HCT116 (cell line): ENCODE results near the gene HOXC4.

ENCODE experiments used
- CTCF ChIP-seq, 3 experiments: fragments of 200-600 bp in 1 of 3; sonication (generic) in 1 of 3; IDR thresholded peaks in 2 of 3; conservative IDR thresholded peaks in 1 of 3; 2 replicates each; pipeline ENCODE4 v1.5.1; 2012 to 2017; ENCODE audit warnings: low read depth in 2 of 3, low read length in 2 of 3, antibody characterized with exemption in 1 of 3, borderline replicate concordance in 1 of 3, control low read depth in 1 of 3, mild to moderate bottlenecking in 1 of 3, mixed read lengths in 1 of 3, mixed run types in 1 of 3, moderate library complexity in 1 of 3; ENCODE audit not compliant: insufficient read depth in 1 of 3
- MAX ChIP-seq: IDR thresholded peaks from 2 replicates; pipeline ENCODE4 v1.6.1; 2012
- SIN3A ChIP-seq: IDR thresholded peaks from 2 replicates; pipeline ENCODE4 v1.6.1; 2012; ENCODE audit warnings: low read depth

- TF ChIP-seq CTCF (IDR thresholded peaks at IDR 0.05 in 2 of 3, conservative IDR thresholded peaks at IDR 0.05 in 1 of 3; ENCODE audit: borderline replicate concordance in 1 of 3, insufficient read depth in 1 of 3, low read depth in 2 of 3, low read length in 2 of 3) (no peak), SIN3A (no peak), MAX (no peak)
Observed at GRCh38 chr12:54046809-54047159, 6.9 kb upstream of the HOXC4 start.
